Measurements from ENCODE around the gene FGFR4.

FGFR4 gene

GRCh38 chr5:177094224-177095087, 7.7 kb downstream of the FGFR4 start:
- no peaks in the 10 kb centered on the region for H3K27me3 ChIP-seq (ENCODE audit: insufficient read depth, low read length)
- 0 out of 2 replicates have a peak, but pooled peaks cover 5% of the 10 kb centered on the region for H3K4me1 ChIP-seq (ENCODE audit: insufficient read depth, low read length)
- H3K27ac ChIP-seq (ENCODE audit: low read depth, low read length), result no peak overlapping the region
- no peak overlapping the region for H3K9ac ChIP-seq (ENCODE audit: low read depth, low read length)
- H3K4me3 ChIP-seq (ENCODE audit: low read length), result no peak overlapping the region
- H3K9me3 ChIP-seq (ENCODE audit: insufficient read depth, low read depth, low read length), result no peaks in the 10 kb centered on the region
- 82% methylated on average over 12 of the region's 12 CpGs for WGBS
- peaks cover 60% of the 10 kb centered on the region for H3K36me3 ChIP-seq (ENCODE audit: insufficient read depth, low read length)

GRCh38 chr5:177095088-177095669, 8.5 kb downstream of the FGFR4 start:
- H3K4me1 ChIP-seq (ENCODE audit: insufficient read depth, low read length), result 0 out of 2 replicates have a peak, but pooled peaks cover 9% of the 10 kb centered on the region
- H3K36me3 ChIP-seq (ENCODE audit: insufficient read depth, low read length), result peaks cover 57% of the 10 kb centered on the region
- no peak overlapping the region for H3K27ac ChIP-seq (ENCODE audit: low read depth, low read length)
- no peak overlapping the region for H3K4me3 ChIP-seq (ENCODE audit: low read length)
- H3K27me3 ChIP-seq (ENCODE audit: insufficient read depth, low read length), result no peaks in the 10 kb centered on the region
- no peak overlapping the region for H3K9ac ChIP-seq (ENCODE audit: low read depth, low read length)
- 92% methylated on average over 28 of the region's 28 CpGs for WGBS
- no peaks in the 10 kb centered on the region for H3K9me3 ChIP-seq (ENCODE audit: insufficient read depth, low read depth, low read length)

- 0 out of 2 replicates have a peak, but pooled peaks cover 9% of the 10 kb centered on the region for H3K4me1 ChIP-seq (ENCODE audit: insufficient read depth, low read length)
- WGBS, result 95% methylated on average over 29 of the region's 29 CpGs
- no peaks in the 10 kb centered on the region for H3K9me3 ChIP-seq (ENCODE audit: insufficient read depth, low read depth, low read length)
- H3K36me3 ChIP-seq (ENCODE audit: insufficient read depth, low read length), result peaks cover 46% of the 10 kb centered on the region
- no peak overlapping the region for H3K27ac ChIP-seq (ENCODE audit: low read depth, low read length)
- no peak overlapping the region for H3K9ac ChIP-seq (ENCODE audit: low read depth, low read length)
- H3K27me3 ChIP-seq (ENCODE audit: insufficient read depth, low read length), result no peaks in the 10 kb centered on the region
- H3K4me3 ChIP-seq (ENCODE audit: low read length), result no peak overlapping the region
These were observed 9.7 kb downstream of the FGFR4 start for GRCh38 chr5:177096162-177097015.

GRCh38 chr5:177097016-177097985, 10.6 kb downstream of the FGFR4 start:
- Histone ChIP-seq H3K9me3 (ENCODE audit: insufficient read depth, low read depth, low read length) (no peaks in the 10 kb centered on the region), H3K36me3 (ENCODE audit: insufficient read depth, low read length) (peaks cover 37% of the 10 kb centered on the region; the same call in 1 of the 2 replicates), H3K27ac (ENCODE audit: low read depth, low read length) (no peak overlapping the region), H3K4me3 (ENCODE audit: low read length) (no peak overlapping the region), H3K4me1 (ENCODE audit: insufficient read depth, low read length) (0 out of 2 replicates have a peak, but pooled peaks cover 9% of the 10 kb centered on the region), H3K9ac (ENCODE audit: low read depth, low read length) (no peak overlapping the region), H3K27me3 (ENCODE audit: insufficient read depth, low read length) (no peaks in the 10 kb centered on the region)
- WGBS, result 94% methylated on average over 30 of the region's 30 CpGs

GRCh38 chr5:177098120-177098469, 11.4 kb downstream of the FGFR4 start:
- Histone ChIP-seq H3K36me3 (ENCODE audit: insufficient read depth, low read length) (peaks cover 29% of the 10 kb centered on the region; the same call in 1 of the 2 replicates), H3K9ac (ENCODE audit: low read depth, low read length) (no peak overlapping the region), H3K27me3 (ENCODE audit: insufficient read depth, low read length) (no peaks in the 10 kb centered on the region), H3K27ac (ENCODE audit: low read depth, low read length) (no peak overlapping the region), H3K9me3 (ENCODE audit: insufficient read depth, low read depth, low read length) (no peaks in the 10 kb centered on the region), H3K4me3 (ENCODE audit: low read length) (no peak overlapping the region), H3K4me1 (ENCODE audit: insufficient read depth, low read length) (0 out of 2 replicates have a peak, but pooled peaks cover 9% of the 10 kb centered on the region)
- 89% methylated on average over 6 of the region's 6 CpGs for WGBS

GRCh38 chr5:177098470-177099141, 11.9 kb downstream of the FGFR4 start:
- H3K4me1 ChIP-seq (ENCODE audit: insufficient read depth, low read length), result 0 out of 2 replicates have a peak, but pooled peaks cover 9% of the 10 kb centered on the region
- H3K4me3 ChIP-seq (ENCODE audit: low read length), result no peak overlapping the region
- 79% methylated on average over 18 of the region's 18 CpGs for WGBS
- no peaks in the 10 kb centered on the region for H3K27me3 ChIP-seq (ENCODE audit: insufficient read depth, low read length)
- H3K9ac ChIP-seq (ENCODE audit: low read depth, low read length), result no peak overlapping the region
- no peaks in the 10 kb centered on the region for H3K9me3 ChIP-seq (ENCODE audit: insufficient read depth, low read depth, low read length)
- peaks cover 24% of the 10 kb centered on the region; the same call in 1 of the 2 replicates for H3K36me3 ChIP-seq (ENCODE audit: insufficient read depth, low read length)
- H3K27ac ChIP-seq (ENCODE audit: low read depth, low read length), result no peak overlapping the region

- H3K4me3 ChIP-seq (ENCODE audit: low read length), result no peak overlapping the region
- peaks cover 17% of the 10 kb centered on the region; the same call in 1 of the 2 replicates for H3K36me3 ChIP-seq (ENCODE audit: insufficient read depth, low read length)
- H3K4me1 ChIP-seq (ENCODE audit: insufficient read depth, low read length), result 0 out of 2 replicates have a peak, but pooled peaks cover 9% of the 10 kb centered on the region
- H3K9ac ChIP-seq (ENCODE audit: low read depth, low read length), result no peak overlapping the region; the same call in 1 of the 2 replicates
- no peaks in the 10 kb centered on the region for H3K27me3 ChIP-seq (ENCODE audit: insufficient read depth, low read length)
- 52% methylated on average over 13 of the region's 13 CpGs for WGBS
- H3K9me3 ChIP-seq (ENCODE audit: insufficient read depth, low read depth, low read length), result no peaks in the 10 kb centered on the region
- no peak overlapping the region for H3K27ac ChIP-seq (ENCODE audit: low read depth, low read length)
These were observed 12.8 kb downstream of the FGFR4 start for GRCh38 chr5:177099422-177100093.

- Histone ChIP-seq H3K4me3 (ENCODE audit: low read length) (no peak overlapping the region), H3K9ac (ENCODE audit: low read depth, low read length) (no peak overlapping the region), H3K27me3 (ENCODE audit: insufficient read depth, low read length) (no peaks in the 10 kb centered on the region), H3K9me3 (ENCODE audit: insufficient read depth, low read depth, low read length) (no peaks in the 10 kb centered on the region), H3K4me1 (ENCODE audit: insufficient read depth, low read length) (0 out of 2 replicates have a peak, but pooled peaks cover 9% of the 10 kb centered on the region), H3K27ac (ENCODE audit: low read depth, low read length) (no peak overlapping the region), H3K36me3 (ENCODE audit: insufficient read depth, low read length) (peaks cover 12% of the 10 kb centered on the region; the same call in 1 of the 2 replicates)
- 85% methylated on average over 6 of the region's 6 CpGs for WGBS
These were observed 14.0 kb downstream of the FGFR4 start for GRCh38 chr5:177100714-177101121.

GRCh38 chr5:177103523-177104253, 17.0 kb downstream of the FGFR4 start:
- WGBS, result 82% methylated on average over 9 of the region's 9 CpGs
- Histone ChIP-seq H3K27me3 (ENCODE audit: insufficient read depth, low read length) (no peaks in the 10 kb centered on the region), H3K9ac (ENCODE audit: low read depth, low read length) (no peak overlapping the region), H3K9me3 (ENCODE audit: insufficient read depth, low read depth, low read length) (no peaks in the 10 kb centered on the region), H3K4me1 (ENCODE audit: insufficient read depth, low read length) (0 out of 2 replicates have a peak, but pooled peaks cover 6% of the 10 kb centered on the region), H3K27ac (ENCODE audit: low read depth, low read length) (no peak overlapping the region), H3K36me3 (ENCODE audit: insufficient read depth, low read length) (no peaks in the 10 kb centered on the region), H3K4me3 (ENCODE audit: low read length) (no peak overlapping the region)
